Gastrocnemius medialis (tissue), 4 donors: ENCODE data around the gene ZFYVE21. TPM values are rescaled to one million over a fixed set of nuclear protein-coding genes. Genes with fewer than 3 reads are reported as not detected.

ENCODE experiments used
- ATAC-seq, 2 donors: fragments of 150-250 bp; one replicate each; pipeline ENCODE4 v1.9.1; 2016
- DNase-seq, 2 donors: peaks; one replicate each; pipeline ENCODE4 v3.0.0-alpha.2; 2019
- H3K27ac ChIP-seq, 4 donors: fragments of 200-600 bp; sonication (generic); 1 replicate in 1 of 4; 2 replicates in 3 of 4; pipeline ENCODE4 v1.5.1; 2016 to 2018; ENCODE audit warnings: mild to moderate bottlenecking in 2 of 4, moderate library complexity in 1 of 4
- H3K27me3 ChIP-seq, 3 donors: fragments of 200-600 bp; sonication (generic) in 2 of 3; 1 replicate in 1 of 3; 2 replicates in 2 of 3; pipeline versions ENCODE4 v1.5.1 to v1.6.0; 2016 to 2019; ENCODE audit warnings: mild to moderate bottlenecking in 1 of 3, moderate library complexity in 1 of 3
- H3K36me3 ChIP-seq, 2 donors: fragments of 200-600 bp; sonication (generic) in 1 of 2; one replicate each; pipeline ENCODE4 v1.5.1; 2017 to 2018
- H3K4me1 ChIP-seq, 2 donors: fragments of 200-600 bp; sonication (generic) in 1 of 2; one replicate each; pipeline ENCODE4 v1.5.1; 2016 to 2017; ENCODE audit warnings: mild to moderate bottlenecking in 2 of 2
- H3K4me3 ChIP-seq, 4 donors: fragments of 200-600 bp; sonication (generic) in 3 of 4; 1 replicate in 1 of 4; 2 replicates in 3 of 4; pipeline ENCODE4 v1.5.1; 2016 to 2019; ENCODE audit warnings: mild to moderate bottlenecking in 2 of 4
- H3K9me3 ChIP-seq, 3 donors: fragments of 200-600 bp; sonication (generic) in 2 of 3; 1 replicate in 1 of 3; 2 replicates in 2 of 3; pipeline ENCODE4 v1.5.1; 2016 to 2019
- CTCF ChIP-seq, 5 experiments: fragments of 450-650 bp in 3 of 5; fragments of 200-600 bp in 2 of 5; sonication (generic) in 2 of 5; IDR thresholded peaks in 4 of 5; conservative IDR thresholded peaks in 1 of 5; 1 replicate in 4 of 5; 2 replicates in 1 of 5; pipeline ENCODE4 v1.5.1; 2016 to 2019; ENCODE audit warnings: antibody characterized with exemption in 5 of 5, mild to moderate bottlenecking in 3 of 5, moderate library complexity in 3 of 5
- POLR2A ChIP-seq, 2 donors: fragments of 450-650 bp; IDR thresholded peaks; one replicate each; pipeline ENCODE4 v1.6.1; 2017; ENCODE audit warnings: antibody characterized with exemption in 2 of 2, mild to moderate bottlenecking in 2 of 2, moderate library complexity in 2 of 2
- in situ Hi-C, 4 donors: fragments of 200-750 bp; cut with MboI; loops; one replicate each; pipeline versions ENCODE4 v1.15.0 to v1.8.0; 2017; ENCODE audit warnings: low sequenced_read_pairs in 4 of 4
- intact Hi-C: fragments of 100-400 bp; cut with DNase I; formaldehyde crosslinking; loops from one replicate; pipeline ENCODE4 v1.15.1; 2023; ENCODE audit warnings: low total_unique reads
- total RNA-seq, 4 donors: library from RNA; depleted of rRNA; stranded (reverse); fragments of >200 nt; gene quantifications; one replicate each; pipeline versions ENCODE4 v1.1.0 to v1.2.3, GENCODE V29; 2016

ZFYVE21 gene
- total RNA-seq, 4 donors from 2014 or later, result 16.2 to 25.8 (median 20.2) TPM

GRCh38 chr14:103729496-103730448 is 14.2 kb downstream of the ZFYVE21 start:
- H3K36me3 ChIP-seq, result peaks cover 0 to 34% of the 10 kb centered on the region in 2 donors
- no peak overlapping the region for H3K4me3 ChIP-seq
- no peaks in the 10 kb centered on the region for H3K27me3 ChIP-seq
- TF ChIP-seq POLR2A (IDR thresholded peaks at IDR 0.05), result no peak
- TF ChIP-seq CTCF (IDR thresholded peaks at IDR 0.05 in 4 of 5, conservative IDR thresholded peaks at IDR 0.05 in 1 of 5), result no peak
- H3K27ac ChIP-seq, result peak overlapping the region; percentile 48 to 78 (median 56)
- no peaks in the 10 kb centered on the region for H3K9me3 ChIP-seq
- H3K4me1 ChIP-seq, result peaks cover 5 to 18% of the 10 kb centered on the region in 2 donors
- no peak for DNase-seq
- ATAC-seq, result no peak
- intact Hi-C loops (no loop called here), in situ Hi-C loops (no loop called here)

DNA sequence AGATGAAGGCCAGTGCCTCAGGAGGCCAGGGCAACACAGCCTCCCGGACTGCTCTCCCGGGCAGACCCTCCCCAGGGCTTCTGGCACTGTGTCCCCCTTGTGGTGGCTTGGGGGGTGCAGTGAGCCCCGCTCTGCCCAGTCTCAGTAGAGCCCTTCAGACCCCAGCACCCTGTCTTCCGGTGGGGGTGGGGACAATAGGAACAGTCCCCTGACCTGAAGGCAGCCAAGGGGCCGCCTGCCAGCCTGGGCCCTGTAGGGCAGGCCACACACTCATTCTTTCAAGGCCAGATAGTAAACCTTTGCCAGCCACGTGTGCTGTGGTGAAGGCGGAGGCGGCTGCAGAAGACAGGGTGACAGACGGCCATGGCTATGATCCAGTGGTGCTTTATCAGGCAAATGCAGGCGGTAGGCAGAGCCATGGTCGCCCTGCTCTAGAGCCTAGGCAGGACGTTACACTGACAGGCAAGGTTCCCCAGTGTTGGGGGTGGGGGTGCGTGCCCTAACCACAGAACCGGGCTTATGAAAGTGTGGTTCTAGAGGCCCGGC is 15.0 kb downstream of the ZFYVE21 start:
- H3K27me3 ChIP-seq, result no peaks in the 10 kb centered on the region
- peak; percentile 82 to 84 for ATAC-seq
- no peaks in the 10 kb centered on the region for H3K9me3 ChIP-seq
- peak; percentile 70 to 77 for DNase-seq
- intact Hi-C loops (no loop called here), in situ Hi-C loops (no loop called here)
- H3K36me3 ChIP-seq, result peaks cover 0 to 34% of the 10 kb centered on the region in 2 donors
- no peak for TF ChIP-seq POLR2A (IDR thresholded peaks at IDR 0.05)
- no peak for TF ChIP-seq CTCF (IDR thresholded peaks at IDR 0.05 in 4 of 5, conservative IDR thresholded peaks at IDR 0.05 in 1 of 5)
- H3K27ac ChIP-seq, result peak overlapping the region; percentile 48 to 78 (median 56)
- H3K4me3 ChIP-seq, result no peak overlapping the region
- peaks cover 5 to 24% of the 10 kb centered on the region in 2 donors for H3K4me1 ChIP-seq

DNA sequence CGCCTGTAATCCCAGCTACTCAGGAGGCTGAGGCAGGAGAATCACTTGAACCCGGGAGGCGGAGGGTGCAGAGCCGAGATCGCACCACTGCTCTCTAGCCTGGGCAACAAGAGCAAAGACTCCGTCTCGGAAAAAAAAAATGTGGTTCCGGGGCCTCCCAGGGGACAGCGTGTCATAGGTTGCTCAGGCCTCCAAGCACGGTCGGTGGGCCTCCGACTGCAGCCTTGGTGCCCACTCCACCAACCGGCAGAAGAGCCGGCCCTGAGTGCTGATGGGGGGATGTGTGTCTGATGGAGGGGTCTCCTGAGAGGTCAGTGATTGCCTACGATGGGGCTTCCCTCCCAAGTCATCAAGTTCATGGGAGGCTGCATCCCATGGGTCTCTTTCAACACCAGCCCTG is 15.9 kb downstream of the ZFYVE21 start:
- DNase-seq (no peak), ATAC-seq (no peak)
- H3K36me3 ChIP-seq, result peaks cover 0 to 40% of the 10 kb centered on the region in 2 donors
- no peak overlapping the region for H3K27ac ChIP-seq
- peaks cover 5 to 31% of the 10 kb centered on the region in 2 donors for H3K4me1 ChIP-seq
- H3K9me3 ChIP-seq, result no peaks in the 10 kb centered on the region
- in situ Hi-C loops, result no loop called here
- intact Hi-C loops, result no loop called here
- TF ChIP-seq POLR2A (IDR thresholded peaks at IDR 0.05) (no peak), CTCF (IDR thresholded peaks at IDR 0.05 in 4 of 5, conservative IDR thresholded peaks at IDR 0.05 in 1 of 5) (no peak)
- H3K4me3 ChIP-seq, result no peak overlapping the region
- no peaks in the 10 kb centered on the region for H3K27me3 ChIP-seq

GRCh38 chr14:103731916-103732867 is 16.6 kb downstream of the ZFYVE21 start:
- intact Hi-C loops, result no loop called here
- Histone ChIP-seq H3K4me1 (peaks cover 5 to 38% of the 10 kb centered on the region in 2 donors), H3K4me3 (no peak overlapping the region), H3K27me3 (no peaks in the 10 kb centered on the region), H3K9me3 (no peaks in the 10 kb centered on the region), H3K27ac (peak overlapping the region in 1 of 4 donors; percentile 58), H3K36me3 (peaks cover 0 to 40% of the 10 kb centered on the region in 2 donors)
- ATAC-seq (no peak), DNase-seq (no peak)
- TF ChIP-seq POLR2A (IDR thresholded peaks at IDR 0.05) (no peak), CTCF (IDR thresholded peaks at IDR 0.05 in 4 of 5, conservative IDR thresholded peaks at IDR 0.05 in 1 of 5) (no peak)
- in situ Hi-C loops, result no loop called here
